Astrocyte (in vitro differentiated cells and primary cell): ENCODE data around the gene ABCC2.

ENCODE experiments used
- EZH2 ChIP-seq: IDR thresholded peaks from 2 replicates; pipeline ENCODE4 v1.6.1; 2012; ENCODE audit warnings: mild to moderate bottlenecking, low read length, inconsistent platforms; ENCODE audit not compliant: insufficient read depth
- TF ChIP-seq, protein P1 (sequence below): IDR thresholded peaks from 2 replicates; pipeline ENCODE4 v1.5.1; 2011; ENCODE audit warnings: low read depth, mild to moderate bottlenecking, inconsistent platforms, low read length, moderate library complexity; ENCODE audit not compliant: insufficient read depth

DNA sequence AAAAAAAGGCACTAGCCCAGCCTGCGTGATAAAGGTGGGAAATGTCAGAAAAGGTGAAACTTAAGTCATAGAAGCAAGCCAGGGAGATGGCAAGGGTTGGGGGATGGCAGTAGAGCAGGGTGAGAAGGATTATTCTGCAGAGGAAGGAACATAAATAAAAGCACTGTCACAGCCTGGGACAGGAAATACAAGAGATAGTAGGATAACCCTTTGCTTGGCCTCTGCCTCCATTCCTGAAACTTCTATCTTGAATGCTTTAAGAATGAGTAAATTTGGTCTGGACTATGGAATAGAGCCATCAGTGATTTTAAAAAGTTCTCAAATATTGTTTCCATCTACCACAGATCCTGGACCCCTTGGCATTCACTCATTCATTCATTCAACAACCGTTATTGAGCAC, 50.0 kb downstream of the ABCC2 start:
- TF ChIP-seq, protein P1, sequence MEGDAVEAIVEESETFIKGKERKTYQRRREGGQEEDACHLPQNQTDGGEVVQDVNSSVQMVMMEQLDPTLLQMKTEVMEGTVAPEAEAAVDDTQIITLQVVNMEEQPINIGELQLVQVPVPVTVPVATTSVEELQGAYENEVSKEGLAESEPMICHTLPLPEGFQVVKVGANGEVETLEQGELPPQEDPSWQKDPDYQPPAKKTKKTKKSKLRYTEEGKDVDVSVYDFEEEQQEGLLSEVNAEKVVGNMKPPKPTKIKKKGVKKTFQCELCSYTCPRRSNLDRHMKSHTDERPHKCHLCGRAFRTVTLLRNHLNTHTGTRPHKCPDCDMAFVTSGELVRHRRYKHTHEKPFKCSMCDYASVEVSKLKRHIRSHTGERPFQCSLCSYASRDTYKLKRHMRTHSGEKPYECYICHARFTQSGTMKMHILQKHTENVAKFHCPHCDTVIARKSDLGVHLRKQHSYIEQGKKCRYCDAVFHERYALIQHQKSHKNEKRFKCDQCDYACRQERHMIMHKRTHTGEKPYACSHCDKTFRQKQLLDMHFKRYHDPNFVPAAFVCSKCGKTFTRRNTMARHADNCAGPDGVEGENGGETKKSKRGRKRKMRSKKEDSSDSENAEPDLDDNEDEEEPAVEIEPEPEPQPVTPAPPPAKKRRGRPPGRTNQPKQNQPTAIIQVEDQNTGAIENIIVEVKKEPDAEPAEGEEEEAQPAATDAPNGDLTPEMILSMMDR = no peak
- TF ChIP-seq EZH2 = no peak
